ENCODE results near the gene CACHD1. TPM values are rescaled to one million over a fixed set of nuclear protein-coding genes. Genes with fewer than 3 reads are reported as not detected.

Gene CACHD1
- total RNA-seq, 4 donors from 2014 or later = 6.9 to 14.7 (median 11.6) TPM

- Histone ChIP-seq H3K4me3 (no peak overlapping the region), H3K4me1 (peaks cover 5% of the 10 kb centered on the region), H3K27me3 (no peaks in the 10 kb centered on the region), H3K9me3 (no peaks in the 10 kb centered on the region), H3K36me3 (peaks cover 13% of the 10 kb centered on the region), H3K27ac (no peak overlapping the region)
- no peak for TF ChIP-seq EP300 (IDR thresholded peaks at IDR 0.05)
- no peak for TF ChIP-seq POLR2AphosphoS5 (IDR thresholded peaks at IDR 0.05)
- TF ChIP-seq POLR2A (IDR thresholded peaks at IDR 0.05) = no peak
- TF ChIP-seq, protein P1, sequence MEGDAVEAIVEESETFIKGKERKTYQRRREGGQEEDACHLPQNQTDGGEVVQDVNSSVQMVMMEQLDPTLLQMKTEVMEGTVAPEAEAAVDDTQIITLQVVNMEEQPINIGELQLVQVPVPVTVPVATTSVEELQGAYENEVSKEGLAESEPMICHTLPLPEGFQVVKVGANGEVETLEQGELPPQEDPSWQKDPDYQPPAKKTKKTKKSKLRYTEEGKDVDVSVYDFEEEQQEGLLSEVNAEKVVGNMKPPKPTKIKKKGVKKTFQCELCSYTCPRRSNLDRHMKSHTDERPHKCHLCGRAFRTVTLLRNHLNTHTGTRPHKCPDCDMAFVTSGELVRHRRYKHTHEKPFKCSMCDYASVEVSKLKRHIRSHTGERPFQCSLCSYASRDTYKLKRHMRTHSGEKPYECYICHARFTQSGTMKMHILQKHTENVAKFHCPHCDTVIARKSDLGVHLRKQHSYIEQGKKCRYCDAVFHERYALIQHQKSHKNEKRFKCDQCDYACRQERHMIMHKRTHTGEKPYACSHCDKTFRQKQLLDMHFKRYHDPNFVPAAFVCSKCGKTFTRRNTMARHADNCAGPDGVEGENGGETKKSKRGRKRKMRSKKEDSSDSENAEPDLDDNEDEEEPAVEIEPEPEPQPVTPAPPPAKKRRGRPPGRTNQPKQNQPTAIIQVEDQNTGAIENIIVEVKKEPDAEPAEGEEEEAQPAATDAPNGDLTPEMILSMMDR (IDR thresholded peaks at IDR 0.05) = no peak
- no peak for DNase-seq (ENCODE audit: low spot score in 2 of 2)
- 95% methylated on average over 1 of the region's 1 CpG for WGBS
These were observed 86.0 kb downstream of the CACHD1 start for GRCh38 chr1:64555947-64556346.

GRCh38 chr1:64561993-64562392 is 92.1 kb downstream of the CACHD1 start:
- no peak overlapping the region for H3K27ac ChIP-seq
- no peaks in the 10 kb centered on the region for H3K9me3 ChIP-seq
- H3K27me3 ChIP-seq = no peaks in the 10 kb centered on the region
- WGBS = 96% methylated on average over 2 of the region's 2 CpGs
- no peak overlapping the region for H3K4me3 ChIP-seq
- DNase-seq (ENCODE audit: low spot score in 2 of 2) = no peak
- H3K36me3 ChIP-seq = peaks cover 13% of the 10 kb centered on the region
- TF ChIP-seq POLR2A (IDR thresholded peaks at IDR 0.05) (no peak), EP300 (IDR thresholded peaks at IDR 0.05) (no peak), POLR2AphosphoS5 (IDR thresholded peaks at IDR 0.05) (no peak)
- TF ChIP-seq, protein P1 (IDR thresholded peaks at IDR 0.05) = no peak
- H3K4me1 ChIP-seq = peaks cover 7% of the 10 kb centered on the region

GRCh38 chr1:64563958-64564565 is 94.1 kb downstream of the CACHD1 start:
- 89% methylated on average over 5 of the region's 5 CpGs for WGBS
- TF ChIP-seq POLR2AphosphoS5 (IDR thresholded peaks at IDR 0.05) (no peak), EP300 (IDR thresholded peaks at IDR 0.05) (no peak), POLR2A (IDR thresholded peaks at IDR 0.05) (no peak)
- TF ChIP-seq, protein P1 (IDR thresholded peaks at IDR 0.05) = no peak

DNA sequence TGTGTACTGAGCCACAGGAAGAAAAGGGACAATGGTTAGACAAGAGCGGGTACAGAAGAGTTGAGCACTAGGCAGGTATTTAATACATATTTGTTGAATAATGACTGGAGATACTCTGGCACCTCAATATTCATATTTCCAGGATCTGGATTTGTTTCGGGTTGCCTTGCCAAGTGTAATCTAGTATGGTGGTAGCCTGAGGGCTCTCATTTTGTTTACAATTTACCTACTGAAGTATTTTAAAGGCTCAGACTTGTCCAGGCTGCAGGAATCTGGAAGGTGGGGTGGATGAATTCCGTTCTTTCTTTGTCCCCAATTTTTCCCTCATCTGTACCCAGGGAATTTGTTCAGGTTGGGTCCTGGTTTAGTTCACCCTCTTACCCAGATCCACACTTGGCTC is 95.0 kb downstream of the CACHD1 start:
- 54% methylated on average over 3 of the region's 3 CpGs for WGBS
- H3K4me1 ChIP-seq = peaks cover 7% of the 10 kb centered on the region
- TF ChIP-seq EP300 (IDR thresholded peaks at IDR 0.05) = no peak
- no peak for TF ChIP-seq POLR2A (IDR thresholded peaks at IDR 0.05)
- TF ChIP-seq POLR2AphosphoS5 (IDR thresholded peaks at IDR 0.05) = no peak
- TF ChIP-seq, protein P1 (IDR thresholded peaks at IDR 0.05) = no peak

More at GRCh38 chr1:64563958-64564565, 94.1 kb downstream of the CACHD1 start:
- H3K4me1 ChIP-seq = peaks cover 7% of the 10 kb centered on the region
- DNase-seq (ENCODE audit: low spot score in 2 of 2) = no peak
- no peaks in the 10 kb centered on the region for H3K27me3 ChIP-seq
- peaks cover 4% of the 10 kb centered on the region for H3K36me3 ChIP-seq
- no peaks in the 10 kb centered on the region for H3K9me3 ChIP-seq
- no peak overlapping the region for H3K4me3 ChIP-seq
- H3K27ac ChIP-seq = no peak overlapping the region

DNA sequence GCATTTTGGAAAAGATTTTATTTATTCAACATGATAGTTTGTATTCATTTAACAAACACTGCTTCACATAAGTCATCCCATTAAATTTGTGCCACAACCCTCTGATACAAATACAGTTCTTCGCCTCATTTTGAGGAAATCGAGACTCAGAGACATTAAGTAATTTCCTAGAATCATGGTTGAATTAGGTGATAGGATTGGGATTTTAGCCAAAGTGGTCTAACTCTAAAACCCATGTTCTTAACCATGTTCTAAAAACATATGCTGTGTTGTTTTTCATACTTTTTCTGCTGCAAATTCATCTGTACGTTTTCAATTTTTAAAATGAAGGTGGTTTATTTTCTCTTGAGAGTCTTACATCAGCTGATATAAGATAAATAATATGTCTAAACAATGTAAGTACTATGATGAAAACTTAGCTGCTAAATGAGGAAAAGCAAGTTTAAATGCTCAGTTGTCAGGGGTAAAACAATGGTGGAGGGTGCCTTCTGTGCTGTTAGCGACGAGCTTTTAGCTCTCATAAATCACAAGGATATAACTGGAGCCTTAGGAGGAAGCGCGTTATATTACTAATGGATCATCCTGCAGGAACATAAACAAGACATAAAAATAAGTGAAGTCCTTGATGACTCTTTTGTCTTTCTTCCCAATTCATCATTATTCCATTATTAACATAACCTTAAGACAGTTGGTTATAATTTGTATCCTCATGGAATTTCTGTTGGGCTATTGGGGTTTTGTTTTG is 97.7 kb downstream of the CACHD1 start:
- no peaks in the 10 kb centered on the region for H3K36me3 ChIP-seq
- no peak overlapping the region for H3K4me3 ChIP-seq
- H3K9me3 ChIP-seq = no peaks in the 10 kb centered on the region
- no peak for DNase-seq (ENCODE audit: low spot score in 2 of 2)
- H3K27me3 ChIP-seq = no peaks in the 10 kb centered on the region
- WGBS = 75% methylated on average over 7 of the region's 7 CpGs
- TF ChIP-seq, protein P1 (IDR thresholded peaks at IDR 0.05) = no peak
- no peak for TF ChIP-seq POLR2AphosphoS5 (IDR thresholded peaks at IDR 0.05)
- no peak for TF ChIP-seq EP300 (IDR thresholded peaks at IDR 0.05)
- no peak for TF ChIP-seq POLR2A (IDR thresholded peaks at IDR 0.05)
- H3K27ac ChIP-seq = no peak overlapping the region
- peaks cover 11% of the 10 kb centered on the region for H3K4me1 ChIP-seq

More for the DNA sequence above, 95.0 kb downstream of the CACHD1 start:
- no peak for DNase-seq (ENCODE audit: low spot score in 2 of 2)
- Histone ChIP-seq H3K36me3 (no peaks in the 10 kb centered on the region), H3K9me3 (no peaks in the 10 kb centered on the region), H3K27ac (no peak overlapping the region), H3K27me3 (no peaks in the 10 kb centered on the region), H3K4me3 (no peak overlapping the region)
